Memory B cell (primary cell): ENCODE data around the gene NFIA.

Experiments used
- ATAC-seq: fragments of 150-1000 bp; cut with Tn5 transposase; 2 replicates; pipeline ENCODE4 v1.10.0; 2021; ENCODE audit warnings: low read depth, mild to moderate bottlenecking, moderate library complexity
- DNase-seq, 2 donors: peaks; one replicate each; pipeline ENCODE4 v3.0.0; 2022; ENCODE audit warnings: low spot score in 2 of 2
- H3K27ac Mint-ChIP-seq: one replicate; pipeline ENCODE4 v1.8.0; 2022; ENCODE audit warnings: mild to moderate bottlenecking, moderate library complexity, mixed read lengths
- H3K27me3 Mint-ChIP-seq: one replicate; pipeline ENCODE4 v1.8.0; 2022; ENCODE audit warnings: mixed read lengths
- H3K36me3 Mint-ChIP-seq: one replicate; pipeline ENCODE4 v1.8.0; 2022; ENCODE audit warnings: mild to moderate bottlenecking, mixed read lengths
- H3K4me1 Mint-ChIP-seq: one replicate; pipeline ENCODE4 v1.8.0; 2022; ENCODE audit warnings: mixed read lengths
- H3K4me3 Mint-ChIP-seq: one replicate; pipeline ENCODE4 v1.8.0; 2022; ENCODE audit warnings: mild to moderate bottlenecking, moderate library complexity, mixed read lengths
- H3K9me3 Mint-ChIP-seq: one replicate; pipeline ENCODE4 v1.8.0; 2022; ENCODE audit warnings: mixed read lengths

Gene NFIA

GRCh38 chr1:61280452-61280851 lies 198.1 kb downstream of the NFIA start:
- H3K27ac Mint-ChIP-seq: no peak overlapping the region
- no peaks in the 10 kb centered on the region for H3K36me3 Mint-ChIP-seq
- H3K9me3 Mint-ChIP-seq: no peaks in the 10 kb centered on the region
- ATAC-seq: no peak
- no peaks in the 10 kb centered on the region for H3K4me1 Mint-ChIP-seq
- H3K4me3 Mint-ChIP-seq: no peak overlapping the region
- peaks cover 2% of the 10 kb centered on the region for H3K27me3 Mint-ChIP-seq
- DNase-seq: no peak

GRCh38 chr1:61282387-61282786 lies 200.0 kb downstream of the NFIA start:
- Mint-ChIP-seq H3K4me1 (no peaks in the 10 kb centered on the region), H3K27ac (no peak overlapping the region), H3K4me3 (no peak overlapping the region), H3K27me3 (peaks cover 2% of the 10 kb centered on the region), H3K9me3 (no peaks in the 10 kb centered on the region), H3K36me3 (no peaks in the 10 kb centered on the region)
- DNase-seq: no peak
- no peak for ATAC-seq

GRCh38 chr1:61284248-61284854 lies 202.0 kb downstream of the NFIA start:
- ATAC-seq: no peak

GRCh38 chr1:61284936-61285335 lies 202.6 kb downstream of the NFIA start:
- no peaks in the 10 kb centered on the region for H3K36me3 Mint-ChIP-seq
- H3K27me3 Mint-ChIP-seq: peaks cover 2% of the 10 kb centered on the region
- no peak for DNase-seq
- no peaks in the 10 kb centered on the region for H3K4me1 Mint-ChIP-seq
- no peak for ATAC-seq
- no peak overlapping the region for H3K27ac Mint-ChIP-seq
- H3K4me3 Mint-ChIP-seq: no peak overlapping the region
- H3K9me3 Mint-ChIP-seq: no peaks in the 10 kb centered on the region

More at GRCh38 chr1:61284248-61284854, 202.0 kb downstream of the NFIA start:
- no peak for DNase-seq
- no peaks in the 10 kb centered on the region for H3K4me1 Mint-ChIP-seq
- H3K9me3 Mint-ChIP-seq: no peaks in the 10 kb centered on the region
- H3K4me3 Mint-ChIP-seq: no peak overlapping the region
- no peaks in the 10 kb centered on the region for H3K36me3 Mint-ChIP-seq
- H3K27ac Mint-ChIP-seq: no peak overlapping the region
- peaks cover 2% of the 10 kb centered on the region for H3K27me3 Mint-ChIP-seq

GRCh38 chr1:61285371-61285885 lies 203.1 kb downstream of the NFIA start:
- Mint-ChIP-seq H3K27ac (no peak overlapping the region), H3K4me1 (no peaks in the 10 kb centered on the region), H3K36me3 (no peaks in the 10 kb centered on the region), H3K27me3 (peaks cover 2% of the 10 kb centered on the region), H3K4me3 (no peak overlapping the region), H3K9me3 (no peaks in the 10 kb centered on the region)
- ATAC-seq: no peak
- no peak for DNase-seq

- no peaks in the 10 kb centered on the region for H3K4me1 Mint-ChIP-seq
- no peak for ATAC-seq
- no peak overlapping the region for H3K4me3 Mint-ChIP-seq
- H3K36me3 Mint-ChIP-seq: no peaks in the 10 kb centered on the region
- peaks cover 2% of the 10 kb centered on the region for H3K27me3 Mint-ChIP-seq
- no peak overlapping the region for H3K27ac Mint-ChIP-seq
- H3K9me3 Mint-ChIP-seq: no peaks in the 10 kb centered on the region
- no peak for DNase-seq
Measured at GRCh38 chr1:61287014-61287413, 204.7 kb downstream of the NFIA start.

- H3K36me3 Mint-ChIP-seq: no peaks in the 10 kb centered on the region
- DNase-seq (no peak), ATAC-seq (no peak)
- H3K9me3 Mint-ChIP-seq: no peaks in the 10 kb centered on the region
- no peaks in the 10 kb centered on the region for H3K4me1 Mint-ChIP-seq
- H3K27me3 Mint-ChIP-seq: peaks cover 2% of the 10 kb centered on the region
- H3K27ac Mint-ChIP-seq: no peak overlapping the region
- H3K4me3 Mint-ChIP-seq: no peak overlapping the region
Measured at GRCh38 chr1:61287734-61288133, 205.4 kb downstream of the NFIA start.

- Mint-ChIP-seq H3K4me1 (no peaks in the 10 kb centered on the region), H3K27ac (no peak overlapping the region), H3K4me3 (no peak overlapping the region)
Measured at GRCh38 chr1:61289232-61290098, 207.1 kb downstream of the NFIA start.

GRCh38 chr1:61290525-61290924 lies 208.2 kb downstream of the NFIA start:
- no peak for ATAC-seq
- Mint-ChIP-seq H3K27ac (no peak overlapping the region), H3K4me3 (no peak overlapping the region), H3K4me1 (no peaks in the 10 kb centered on the region), H3K9me3 (no peaks in the 10 kb centered on the region), H3K36me3 (no peaks in the 10 kb centered on the region), H3K27me3 (peaks cover 2% of the 10 kb centered on the region)
- no peak for DNase-seq

More at GRCh38 chr1:61289232-61290098, 207.1 kb downstream of the NFIA start:
- no peak for DNase-seq
- no peak for ATAC-seq
- Mint-ChIP-seq H3K27me3 (peaks cover 2% of the 10 kb centered on the region), H3K36me3 (no peaks in the 10 kb centered on the region), H3K9me3 (no peaks in the 10 kb centered on the region)

GRCh38 chr1:61293197-61293596 lies 210.8 kb downstream of the NFIA start:
- Mint-ChIP-seq H3K9me3 (peaks cover 2% of the 10 kb centered on the region), H3K4me3 (no peak overlapping the region), H3K27ac (no peak overlapping the region), H3K4me1 (no peaks in the 10 kb centered on the region), H3K36me3 (no peaks in the 10 kb centered on the region), H3K27me3 (peaks cover 9% of the 10 kb centered on the region)
- DNase-seq (no peak), ATAC-seq (no peak)

- Mint-ChIP-seq H3K36me3 (no peaks in the 10 kb centered on the region), H3K4me3 (no peak overlapping the region), H3K27me3 (peaks cover 11% of the 10 kb centered on the region), H3K27ac (no peak overlapping the region), H3K4me1 (no peaks in the 10 kb centered on the region), H3K9me3 (peaks cover 2% of the 10 kb centered on the region)
- DNase-seq (no peak), ATAC-seq (no peak)
Measured at GRCh38 chr1:61293986-61294504, 211.7 kb downstream of the NFIA start.

GRCh38 chr1:61294930-61295329 lies 212.6 kb downstream of the NFIA start:
- Mint-ChIP-seq H3K36me3 (no peaks in the 10 kb centered on the region), H3K4me3 (no peak overlapping the region), H3K9me3 (peaks cover 2% of the 10 kb centered on the region), H3K4me1 (no peaks in the 10 kb centered on the region), H3K27me3 (peaks cover 11% of the 10 kb centered on the region), H3K27ac (no peak overlapping the region)
- no peak for ATAC-seq
- DNase-seq: no peak

- H3K36me3 Mint-ChIP-seq: no peaks in the 10 kb centered on the region
- peaks cover 11% of the 10 kb centered on the region for H3K27me3 Mint-ChIP-seq
- DNase-seq (no peak), ATAC-seq (no peak)
- peaks cover 2% of the 10 kb centered on the region for H3K9me3 Mint-ChIP-seq
- H3K4me3 Mint-ChIP-seq: no peak overlapping the region
- no peaks in the 10 kb centered on the region for H3K4me1 Mint-ChIP-seq
- H3K27ac Mint-ChIP-seq: no peak overlapping the region
Measured at GRCh38 chr1:61295818-61296537, 213.6 kb downstream of the NFIA start.

GRCh38 chr1:61297887-61298286 lies 215.5 kb downstream of the NFIA start:
- DNase-seq: no peak
- Mint-ChIP-seq H3K9me3 (peaks cover 2% of the 10 kb centered on the region), H3K27me3 (peaks cover 11% of the 10 kb centered on the region), H3K4me1 (no peaks in the 10 kb centered on the region), H3K4me3 (no peak overlapping the region), H3K27ac (no peak overlapping the region), H3K36me3 (no peaks in the 10 kb centered on the region)
- ATAC-seq: no peak
